SH-SY5Y (cell line): ENCODE results near the gene COL3A1.

ENCODE experiments used
- GATA2 ChIP-seq: IDR thresholded peaks from 2 replicates; pipeline ENCODE4 v1.6.1; 2011; ENCODE audit warnings: mild to moderate bottlenecking, low read depth, low read length
- GATA3 ChIP-seq: IDR thresholded peaks from 2 replicates; pipeline ENCODE4 v1.6.1; 2011; ENCODE audit warnings: low read depth, mild to moderate bottlenecking, low read length, moderate library complexity

GRCh38 chr2:189022053-189022481 lies 47.9 kb downstream of the COL3A1 start:
- TF ChIP-seq GATA2 (no peak), GATA3 (no peak)
